ENCODE data around the gene MTHFD2L. TPM values are rescaled to one million over a fixed set of nuclear protein-coding genes. Genes with fewer than 3 reads are reported as not detected.

The MTHFD2L gene
- total RNA-seq, 1 donor from 2014 or later = 14.1 TPM

- H3K27ac ChIP-seq = no peak overlapping the region
- no peaks in the 10 kb centered on the region for H3K36me3 ChIP-seq
- no peaks in the 10 kb centered on the region for H3K27me3 ChIP-seq
- no peak overlapping the region for H3K4me3 ChIP-seq
- no peak for DNase-seq
- H3K4me1 ChIP-seq = no peaks in the 10 kb centered on the region
- no peak for TF ChIP-seq CTCF (IDR thresholded peaks at IDR 0.05)
- no peak for ATAC-seq
- intact Hi-C loops (cut with DNase I) = no loop called here
- no peaks in the 10 kb centered on the region for H3K9me3 ChIP-seq
Measured at GRCh38 chr4:74287164-74287563, 129.2 kb downstream of the MTHFD2L start.

GRCh38 chr4:74287791-74288190 lies 129.9 kb downstream of the MTHFD2L start:
- no peak for ATAC-seq
- no peaks in the 10 kb centered on the region for H3K4me1 ChIP-seq
- H3K36me3 ChIP-seq = no peaks in the 10 kb centered on the region
- H3K27ac ChIP-seq = no peak overlapping the region
- intact Hi-C loops (cut with DNase I) = no loop called here
- no peaks in the 10 kb centered on the region for H3K9me3 ChIP-seq
- H3K4me3 ChIP-seq = no peak overlapping the region
- no peaks in the 10 kb centered on the region for H3K27me3 ChIP-seq
- no peak for TF ChIP-seq CTCF (IDR thresholded peaks at IDR 0.05)
- no peak for DNase-seq

GRCh38 chr4:74291471-74291870 lies 133.6 kb downstream of the MTHFD2L start:
- DNase-seq (no peak), ATAC-seq (no peak)
- intact Hi-C loops (cut with DNase I) = no loop called here
- TF ChIP-seq CTCF (IDR thresholded peaks at IDR 0.05) = no peak
- Histone ChIP-seq H3K4me3 (no peak overlapping the region), H3K27me3 (no peaks in the 10 kb centered on the region), H3K27ac (no peak overlapping the region), H3K36me3 (no peaks in the 10 kb centered on the region), H3K9me3 (no peaks in the 10 kb centered on the region), H3K4me1 (no peaks in the 10 kb centered on the region)

- Histone ChIP-seq H3K27ac (no peak overlapping the region), H3K4me1 (no peaks in the 10 kb centered on the region), H3K27me3 (no peaks in the 10 kb centered on the region), H3K36me3 (no peaks in the 10 kb centered on the region), H3K9me3 (no peaks in the 10 kb centered on the region), H3K4me3 (no peak overlapping the region)
- no peak for TF ChIP-seq CTCF (IDR thresholded peaks at IDR 0.05)
- ATAC-seq = no peak
- intact Hi-C loops (cut with DNase I) = no loop called here
- DNase-seq = no peak
Measured at GRCh38 chr4:74292111-74292870, 134.4 kb downstream of the MTHFD2L start.

GRCh38 chr4:74293558-74293957 lies 135.6 kb downstream of the MTHFD2L start:
- Histone ChIP-seq H3K27ac (no peak overlapping the region), H3K27me3 (no peaks in the 10 kb centered on the region), H3K36me3 (no peaks in the 10 kb centered on the region), H3K4me1 (no peaks in the 10 kb centered on the region), H3K9me3 (no peaks in the 10 kb centered on the region), H3K4me3 (no peak overlapping the region)
- no peak for ATAC-seq
- intact Hi-C loops (cut with DNase I) = no loop called here
- no peak for TF ChIP-seq CTCF (IDR thresholded peaks at IDR 0.05)
- DNase-seq = no peak

- ATAC-seq (no peak), DNase-seq (no peak)
- Histone ChIP-seq H3K36me3 (no peaks in the 10 kb centered on the region), H3K4me3 (no peak overlapping the region), H3K27ac (no peak overlapping the region), H3K27me3 (no peaks in the 10 kb centered on the region), H3K9me3 (no peaks in the 10 kb centered on the region), H3K4me1 (no peaks in the 10 kb centered on the region)
- TF ChIP-seq CTCF (IDR thresholded peaks at IDR 0.05) = no peak
- intact Hi-C loops (cut with DNase I) = no loop called here
Measured at GRCh38 chr4:74294681-74295080, 136.8 kb downstream of the MTHFD2L start.
